Measurements from ENCODE around the gene CFAP410.

- no peak for TF ChIP-seq CTCF (IDR thresholded peaks at IDR 0.05)
- TF ChIP-seq EZH2 (IDR thresholded peaks at IDR 0.05; ENCODE audit: borderline replicate concordance, insufficient read depth, low read depth, low read length, poor library complexity, severe bottlenecking): no peak
These were observed 43.1 kb downstream of the CFAP410 start for GRCh38 chr21:44296103-44296519.

All from B cell (primary cell).